NOMO-1 treated with dmso at 0.1 percent for 144 hours (cell line): ENCODE results near the gene IFITM10.
A peak's percentile ranks its signal among the peaks of the same experiment; 100 is the strongest.

Source experiments
- DNase-seq: peaks from one replicate; lab custom pipeline; 2025; ENCODE audit not compliant: unreplicated experiment; lab: John Stamatoyannopoulos, UW

The IFITM10 gene

GRCh38 chr11:1750481-1750839 is at the start of gene IFITM10:
TSS of gene IFITM10 (minus strand) at chr11:1750595. CDS start at chr11:1750442, 153 bp downstream.
- no peak for DNase-seq

DNA sequence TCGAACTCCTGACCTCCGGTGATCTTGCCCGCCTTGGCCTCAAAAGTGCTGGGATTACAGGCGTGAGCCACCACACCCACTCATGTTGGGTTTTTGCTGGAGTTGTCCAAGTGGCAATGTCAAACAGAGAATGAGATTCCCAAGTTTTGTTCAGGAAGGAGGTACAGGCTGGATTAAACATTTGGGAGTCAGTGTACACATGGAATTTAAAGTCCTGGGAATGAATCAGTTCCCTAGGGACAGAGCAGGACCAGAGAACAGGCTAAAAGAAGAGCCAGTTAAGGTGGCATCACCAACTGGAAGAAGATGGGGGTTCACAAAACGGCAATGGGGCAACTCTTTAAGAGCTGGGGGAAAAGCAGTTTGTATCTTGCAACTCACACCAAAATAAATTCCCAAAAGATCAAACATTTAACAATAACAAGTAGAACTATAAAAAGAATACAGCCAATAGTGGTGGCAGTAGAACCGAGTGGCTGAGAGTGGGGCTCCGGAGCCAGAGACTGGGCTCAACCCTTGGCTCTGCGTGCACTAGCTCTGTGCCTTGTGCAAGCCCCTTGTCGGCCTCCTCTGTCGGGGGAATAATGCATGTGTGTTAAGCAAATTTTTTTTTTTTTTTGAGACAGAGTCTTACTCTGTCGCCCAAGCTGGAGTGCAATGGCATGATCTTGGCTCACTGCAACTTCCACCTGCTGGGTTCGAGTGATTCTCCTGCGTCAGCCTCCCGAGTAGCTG is 47.2 kb upstream of the IFITM10 start:
- DNase-seq: no peak

DNA sequence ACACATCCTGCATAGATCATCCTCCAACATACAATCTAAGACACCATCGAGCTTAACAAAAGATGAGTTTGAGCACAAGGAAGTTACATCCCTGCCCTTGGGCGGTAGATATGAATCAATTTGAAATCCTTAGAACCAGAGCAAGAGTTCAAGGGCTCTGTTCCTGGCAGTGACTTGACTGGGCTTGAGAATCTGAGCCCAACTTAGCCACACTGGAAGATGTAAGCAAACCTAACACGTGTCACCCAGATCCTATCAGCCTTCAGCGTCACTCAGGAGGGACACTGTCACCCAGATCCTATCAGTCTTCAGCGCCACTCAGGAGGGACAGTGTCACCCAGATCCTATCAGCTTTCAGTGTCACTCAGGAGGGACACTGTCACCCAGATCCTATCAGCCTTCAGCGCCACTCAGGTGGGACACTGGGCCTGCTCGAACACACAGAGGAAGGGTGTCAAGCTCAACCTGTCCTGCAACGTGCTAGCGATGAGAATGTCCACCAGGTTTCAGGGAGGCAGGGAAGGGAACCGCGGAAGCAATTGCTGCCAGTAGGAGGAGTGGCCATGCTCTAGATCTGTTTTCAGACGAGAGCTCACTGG is 46.1 kb upstream of the IFITM10 start:
- no peak for DNase-seq

GRCh38 chr11:1793081-1793480 is 42.7 kb upstream of the IFITM10 start:
- no peak for DNase-seq

DNA sequence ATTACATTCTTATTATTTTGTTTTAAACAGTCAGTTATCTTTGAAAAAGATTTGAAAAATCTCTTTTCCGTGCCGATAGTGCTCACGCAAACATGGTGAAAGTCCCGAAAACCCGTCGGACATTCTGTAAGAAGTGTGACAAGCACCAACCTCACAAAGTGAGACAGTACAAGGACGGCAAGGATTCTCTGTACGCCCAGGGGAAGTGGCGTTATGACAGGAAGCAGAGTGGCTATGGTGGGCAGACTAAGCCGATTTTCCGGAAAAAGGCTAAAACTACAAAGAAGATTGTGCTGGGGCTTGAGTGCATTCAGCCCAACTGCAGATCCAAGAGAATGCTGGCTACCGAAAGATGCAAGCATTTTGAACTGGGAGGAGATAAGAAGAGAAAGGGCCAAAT is 42.1 kb upstream of the IFITM10 start:
- peak; percentile 11 for DNase-seq

DNA sequence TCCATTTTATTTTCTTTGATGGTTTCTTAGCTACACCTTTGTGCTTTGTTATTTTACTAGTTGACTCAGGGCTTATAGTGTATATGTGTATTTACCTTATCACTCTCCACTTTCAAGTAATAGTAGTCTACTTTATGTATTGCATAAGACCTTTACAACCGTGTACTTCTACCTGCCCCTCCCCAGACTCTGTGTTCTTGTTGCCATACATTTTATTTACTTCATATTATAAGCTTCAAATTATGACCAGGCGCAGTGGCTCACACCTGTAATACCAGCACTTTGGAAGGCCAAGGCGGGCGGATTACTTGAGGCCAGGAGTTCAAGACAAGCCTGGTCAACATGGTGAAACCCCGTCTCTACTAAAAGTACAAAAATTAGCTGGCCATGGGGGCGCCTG is 41.5 kb upstream of the IFITM10 start:
- DNase-seq: no peak

DNA sequence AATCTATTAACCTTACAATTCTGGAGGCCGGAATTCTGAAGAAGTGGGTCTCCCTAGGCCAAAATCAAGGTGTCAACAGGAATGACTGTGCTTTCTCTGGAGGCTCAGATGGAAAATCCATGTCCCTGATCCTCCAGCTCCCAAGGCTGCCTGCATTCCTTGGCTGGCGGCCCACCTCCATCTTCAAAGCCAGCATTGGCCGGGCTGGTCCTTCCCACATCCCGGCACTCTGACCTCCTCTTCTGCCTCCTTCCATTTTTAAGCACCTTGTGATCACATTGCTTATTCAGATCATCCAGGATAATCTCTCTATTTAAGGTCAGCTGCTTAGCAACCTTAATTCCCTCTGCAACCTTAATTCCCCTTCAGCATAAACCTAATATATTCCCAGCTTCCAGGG is 36.1 kb upstream of the IFITM10 start:
- DNase-seq: no peak

- peak; percentile 17 for DNase-seq
Observed at GRCh38 chr11:1785749-1786413, 35.5 kb upstream of the IFITM10 start.

DNA sequence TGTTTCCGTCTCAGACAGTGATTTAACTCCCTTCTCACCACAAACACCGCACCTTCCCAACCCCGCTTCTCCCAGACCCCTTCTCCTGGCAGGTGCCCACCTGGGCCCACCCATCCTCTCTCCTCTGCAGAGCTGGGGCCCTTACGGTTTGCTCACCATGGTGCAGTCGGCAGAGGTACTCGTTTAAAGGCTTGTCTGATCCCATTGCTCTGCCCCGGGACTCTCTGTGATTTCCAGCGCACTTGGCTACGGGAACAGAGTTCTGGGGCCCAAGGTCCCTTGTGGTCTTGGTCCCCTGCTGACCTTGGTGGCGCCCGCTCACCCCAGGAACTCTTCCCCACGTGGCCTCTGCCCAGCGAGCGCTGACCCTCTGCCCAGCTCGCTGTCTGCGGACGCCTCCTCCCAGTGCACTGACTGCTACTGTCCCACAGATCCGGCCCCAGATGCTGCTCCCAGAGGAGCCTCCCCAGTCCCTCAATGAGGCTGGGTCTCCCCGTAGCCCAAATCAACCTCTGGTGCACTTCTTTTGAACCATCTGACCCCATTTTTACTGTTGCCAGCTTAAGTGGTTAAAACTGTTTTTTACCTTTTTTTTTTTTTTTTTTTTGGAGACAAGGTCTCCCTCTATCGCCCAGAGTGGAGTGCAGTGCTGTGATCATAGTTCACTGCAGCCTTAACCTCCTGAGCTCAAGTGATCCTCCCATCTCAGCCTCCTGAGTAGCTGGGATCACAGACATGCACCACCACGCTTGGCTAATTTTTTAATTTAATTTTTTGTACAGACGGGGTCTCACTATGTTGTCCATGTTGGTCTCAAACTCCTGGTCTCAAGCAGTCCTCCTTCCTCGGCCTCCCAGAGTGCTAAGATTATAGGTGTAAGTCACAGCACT is 34.6 kb upstream of the IFITM10 start:
- DNase-seq: no peak

DNA sequence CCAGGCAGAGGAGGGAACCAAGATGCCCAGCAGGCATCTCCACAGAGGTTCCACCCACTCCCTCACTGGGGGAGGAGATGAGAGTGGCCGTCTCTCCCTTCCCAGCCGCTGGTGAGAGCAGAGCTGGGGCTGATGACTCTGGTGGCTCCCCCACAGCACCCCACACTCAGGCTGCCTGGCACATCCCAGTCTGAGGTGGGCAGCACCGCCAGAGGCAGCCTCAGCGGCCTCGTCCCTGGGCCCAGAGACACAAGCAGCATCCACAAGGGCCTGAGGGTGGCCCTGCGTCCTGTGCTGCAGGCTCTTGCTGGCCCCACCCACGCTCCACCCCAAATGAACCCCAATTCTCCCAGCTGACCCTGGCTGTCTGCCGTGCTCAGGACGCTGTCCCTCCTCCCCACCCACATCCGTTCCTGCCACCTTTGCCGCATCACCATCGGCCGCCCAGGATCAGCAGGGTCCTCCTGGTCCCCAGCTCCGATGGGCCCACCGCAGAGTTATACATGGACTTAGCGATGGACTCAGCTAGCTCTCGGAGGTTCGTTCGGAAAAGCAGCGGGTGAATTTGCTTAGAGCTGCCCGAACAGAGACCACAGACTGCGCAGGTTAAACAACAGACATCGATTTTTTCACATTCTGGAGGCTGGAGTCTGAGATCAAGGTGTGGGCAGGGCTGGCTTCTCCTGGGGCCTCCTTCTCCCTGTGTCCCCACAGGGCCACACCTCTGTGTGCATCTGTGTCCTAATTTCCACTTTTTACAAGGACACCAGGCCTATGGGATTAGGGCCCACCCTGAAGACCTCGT is 33.5 kb upstream of the IFITM10 start:
- DNase-seq: no peak

- peak; percentile 78 for DNase-seq
Observed at GRCh38 chr11:1782831-1783724, 32.7 kb upstream of the IFITM10 start.

GRCh38 chr11:1782031-1782590 is 31.7 kb upstream of the IFITM10 start:
- no peak for DNase-seq

DNA sequence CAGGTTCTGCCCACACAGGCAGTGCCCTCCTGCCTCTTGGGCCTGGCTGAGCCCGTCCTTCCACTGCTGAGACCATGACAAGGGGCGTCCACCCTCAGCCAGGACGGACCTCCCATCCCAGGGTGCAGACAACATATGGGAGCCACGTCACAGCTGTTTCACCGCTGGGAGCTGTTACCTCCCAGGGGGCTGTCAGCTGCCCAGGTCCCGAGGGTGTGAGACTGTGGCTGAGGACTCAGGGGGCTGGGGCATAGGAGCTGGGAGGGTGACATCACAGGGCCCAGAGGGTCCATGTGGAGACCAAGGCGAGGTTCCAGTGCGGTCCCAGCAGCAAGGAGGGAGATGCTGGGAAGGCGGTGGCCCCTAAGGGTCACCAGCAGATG is 31.2 kb upstream of the IFITM10 start:
- DNase-seq: no peak

- peak; percentile 70 for DNase-seq
Observed at GRCh38 chr11:1780700-1781592, 30.6 kb upstream of the IFITM10 start.

GRCh38 chr11:1779806-1780699 is 29.7 kb upstream of the IFITM10 start:
- no peak for DNase-seq

DNA sequence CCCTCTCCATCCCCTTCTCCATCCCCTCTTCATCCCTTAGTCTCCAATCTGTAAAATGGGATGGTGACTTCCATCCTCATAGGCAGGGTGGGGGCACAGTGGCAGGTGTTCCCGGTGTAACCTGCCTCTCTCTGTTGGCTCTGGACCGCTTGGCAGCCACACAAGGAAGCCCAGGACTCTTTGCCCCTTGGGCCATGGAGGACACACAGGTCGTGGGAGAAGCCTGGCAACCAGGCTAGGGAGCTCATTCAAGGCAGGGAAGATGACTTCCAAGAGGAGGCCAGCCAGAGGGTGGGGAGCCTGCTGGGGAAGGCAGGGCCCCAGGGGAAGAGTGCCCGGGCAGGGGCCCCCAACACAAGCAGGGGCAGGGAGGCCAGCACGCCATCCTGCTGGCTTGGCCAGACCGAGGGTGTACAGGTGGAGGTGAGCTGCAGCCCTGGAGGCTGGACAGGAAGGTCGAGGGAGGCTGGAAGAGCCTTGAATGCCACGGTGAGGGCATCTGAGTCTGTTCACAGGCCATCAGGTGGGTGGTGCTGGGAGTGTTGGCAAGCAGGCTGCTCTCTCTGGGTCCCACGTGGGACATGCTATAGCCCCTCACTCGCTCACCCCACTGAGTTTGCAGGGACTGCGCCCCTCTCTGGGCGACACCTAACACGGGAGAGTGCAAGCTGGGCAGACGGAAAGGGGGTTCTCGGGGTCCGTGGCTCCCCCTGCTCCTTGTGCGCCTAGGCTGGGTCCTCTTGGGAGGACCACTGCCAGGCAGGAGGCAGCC is 28.8 kb upstream of the IFITM10 start:
- no peak for DNase-seq
